AG08396 (cell line): Measurements from ENCODE around the gene EDDM13.
A peak's percentile ranks its signal among the peaks of the same experiment; 100 is the strongest.
"Not testable (repeated sequence)": the region's sequence is repeated elsewhere in the genome, so short reads cannot be mapped to it uniquely, and the experiment has no call there.

Experiments used
- DNase-seq: peaks from one replicate; pipeline ENCODE4 v3.0.0; 2012; ENCODE audit warnings: low spot score, mixed read lengths

The EDDM13 gene

GRCh38 chr19:56295531-56296455 lies 23.2 kb downstream of the EDDM13 start:
- DNase-seq: no peak

DNA sequence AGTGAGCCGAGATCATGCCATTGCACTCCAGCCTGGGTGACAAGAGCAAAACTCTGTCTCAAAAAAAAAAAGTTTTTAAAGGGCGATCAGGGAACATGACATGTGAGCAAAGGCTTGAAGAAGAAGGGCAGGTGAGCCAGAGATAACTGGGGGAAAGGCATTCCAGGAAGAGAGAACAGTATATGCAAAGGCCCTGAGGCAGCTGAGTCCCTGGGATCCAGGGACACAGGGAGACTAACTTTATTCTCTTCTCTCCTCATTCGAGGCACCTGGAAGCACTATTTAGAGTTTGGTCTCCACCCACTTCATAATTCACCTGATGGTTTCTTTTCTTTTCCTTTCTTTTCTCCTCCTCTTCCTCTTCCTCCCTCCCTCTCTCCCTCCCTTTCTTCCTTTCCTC lies 24.5 kb downstream of the EDDM13 start:
- DNase-seq: no peak

DNA sequence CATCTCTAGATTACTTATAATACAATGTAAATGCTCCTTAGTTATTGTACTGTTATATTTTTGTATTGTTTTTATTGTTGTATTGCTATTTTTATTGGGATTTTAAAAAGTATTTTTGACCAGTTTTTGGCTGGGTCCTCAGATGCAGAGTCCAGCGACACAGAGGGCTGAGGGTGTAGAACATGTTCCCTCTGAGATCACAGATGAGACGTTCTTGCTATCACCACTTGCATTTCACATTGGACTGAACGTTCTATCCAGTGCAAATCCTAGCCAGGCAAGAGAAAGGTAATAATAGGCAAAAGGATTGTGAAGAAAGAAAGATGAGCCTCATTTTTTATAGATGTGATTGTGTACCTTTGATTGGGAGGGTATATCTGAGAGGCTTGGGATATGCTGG lies 27.1 kb downstream of the EDDM13 start:
- DNase-seq: no peak

GRCh38 chr19:56301155-56301554 lies 28.6 kb downstream of the EDDM13 start:
- no peak for DNase-seq

DNA sequence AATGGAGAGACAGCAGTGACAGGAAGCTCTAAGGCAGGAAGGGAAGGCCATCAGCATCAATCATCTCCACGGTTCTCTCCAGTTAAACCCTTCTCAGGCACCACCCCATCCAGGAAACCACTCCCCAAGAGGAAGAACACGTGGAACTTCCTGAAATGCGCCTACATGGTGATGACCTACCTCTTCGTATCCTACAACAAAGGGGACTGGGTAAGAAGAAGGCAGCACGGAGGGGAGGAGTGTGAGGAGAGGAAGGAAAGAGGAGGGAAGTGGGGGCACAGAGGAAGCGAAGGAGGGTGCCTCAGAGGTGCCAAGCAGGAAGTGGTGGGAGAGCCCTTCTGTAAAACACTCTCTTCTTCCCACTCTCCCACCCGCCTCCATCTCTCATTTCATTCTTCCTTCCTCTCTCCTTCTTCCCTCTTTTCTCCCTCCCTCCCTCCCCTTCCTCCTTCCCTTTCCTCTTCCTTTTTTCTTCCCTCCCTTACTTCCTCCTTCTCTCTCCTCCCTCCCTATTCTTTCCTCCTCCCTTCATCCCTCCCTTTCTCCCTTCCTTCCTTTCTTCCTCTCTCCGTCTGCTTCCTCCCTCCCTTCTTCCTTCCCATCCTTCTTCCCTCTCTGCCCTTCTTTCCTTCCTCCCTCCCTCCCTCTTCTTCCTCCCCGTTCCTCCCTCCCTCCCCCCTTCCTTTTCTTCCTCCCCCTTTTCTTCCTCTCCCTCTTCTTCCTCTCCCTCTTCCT lies 29.5 kb downstream of the EDDM13 start:
- DNase-seq: no peak

DNA sequence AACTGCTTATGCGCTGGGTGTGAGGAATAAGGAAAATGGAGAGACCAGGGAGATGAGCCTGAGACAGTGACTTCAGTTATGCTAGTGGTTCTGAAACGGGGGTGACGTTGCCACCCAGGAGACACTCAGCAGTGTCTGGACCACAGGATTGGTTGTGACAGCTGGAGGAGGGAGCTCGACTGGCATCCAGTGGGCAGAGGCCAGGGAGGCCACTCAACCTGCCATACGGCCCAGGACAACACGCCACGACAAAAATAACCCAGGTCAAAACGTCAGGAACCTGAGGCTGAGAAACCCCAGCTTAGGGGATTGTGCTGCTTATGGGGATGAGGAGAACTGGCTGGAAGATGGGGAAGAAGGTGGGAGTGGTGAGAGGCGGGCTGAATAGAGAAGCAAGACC lies 31.7 kb downstream of the EDDM13 start:
- DNase-seq: no peak

DNA sequence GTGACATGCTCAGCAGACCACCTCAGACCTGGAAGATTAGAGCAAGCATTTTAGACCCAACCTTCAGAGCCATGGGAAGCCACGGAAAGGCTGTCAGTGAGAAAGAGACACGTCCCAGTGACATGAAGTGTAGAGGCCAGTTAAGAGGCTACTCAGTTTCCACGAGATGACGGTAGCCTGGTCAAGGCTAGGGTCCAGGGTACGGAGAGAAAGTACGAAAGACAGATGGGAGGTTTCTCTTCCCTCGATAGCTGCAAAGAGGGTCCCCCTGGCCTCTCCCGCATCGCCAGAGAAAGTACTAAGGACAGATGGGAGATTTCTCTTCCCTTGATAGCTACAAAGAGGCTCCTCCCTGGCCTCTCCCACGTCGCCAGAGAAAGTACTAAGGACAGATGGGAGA lies 33.5 kb downstream of the EDDM13 start:
- DNase-seq: no peak

DNA sequence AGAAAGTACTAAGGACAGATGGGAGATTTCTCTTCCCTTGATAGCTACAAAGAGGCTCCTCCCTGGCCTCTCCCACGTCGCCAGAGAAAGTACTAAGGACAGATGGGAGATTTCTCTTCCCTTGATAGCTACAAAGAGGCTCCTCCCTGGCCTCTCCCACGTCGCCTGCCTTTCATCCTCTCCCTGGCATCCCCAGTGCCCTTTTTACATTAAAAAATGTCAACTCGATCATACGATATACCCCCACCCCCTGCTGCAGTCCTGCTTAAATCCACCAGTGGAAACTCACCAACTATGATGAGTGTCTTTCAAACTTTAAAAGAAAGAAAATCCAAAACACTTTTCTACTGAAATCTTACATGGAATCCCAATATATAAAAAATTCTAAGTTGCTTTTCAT lies 34.5 kb downstream of the EDDM13 start:
- DNase-seq: not testable (repeated sequence)

DNA sequence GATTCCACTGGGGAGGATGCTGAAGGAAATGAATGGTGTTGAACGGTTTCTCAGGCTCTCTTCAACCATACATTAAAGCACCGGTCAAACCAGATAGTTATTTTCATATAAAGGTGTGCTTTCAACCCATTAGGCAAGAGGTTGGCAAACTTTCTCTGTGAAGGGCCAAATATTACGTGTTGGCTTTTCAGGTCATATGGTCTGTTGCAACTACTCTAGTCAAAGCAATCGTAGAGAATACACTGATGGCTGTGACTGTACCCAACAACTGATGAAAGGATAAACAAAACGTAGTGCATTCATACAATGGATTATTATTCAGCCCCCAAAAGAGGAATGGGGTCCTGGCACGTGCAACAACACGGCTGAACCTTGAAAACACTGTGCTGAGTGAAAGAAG lies 36.2 kb downstream of the EDDM13 start:
- no peak for DNase-seq

DNA sequence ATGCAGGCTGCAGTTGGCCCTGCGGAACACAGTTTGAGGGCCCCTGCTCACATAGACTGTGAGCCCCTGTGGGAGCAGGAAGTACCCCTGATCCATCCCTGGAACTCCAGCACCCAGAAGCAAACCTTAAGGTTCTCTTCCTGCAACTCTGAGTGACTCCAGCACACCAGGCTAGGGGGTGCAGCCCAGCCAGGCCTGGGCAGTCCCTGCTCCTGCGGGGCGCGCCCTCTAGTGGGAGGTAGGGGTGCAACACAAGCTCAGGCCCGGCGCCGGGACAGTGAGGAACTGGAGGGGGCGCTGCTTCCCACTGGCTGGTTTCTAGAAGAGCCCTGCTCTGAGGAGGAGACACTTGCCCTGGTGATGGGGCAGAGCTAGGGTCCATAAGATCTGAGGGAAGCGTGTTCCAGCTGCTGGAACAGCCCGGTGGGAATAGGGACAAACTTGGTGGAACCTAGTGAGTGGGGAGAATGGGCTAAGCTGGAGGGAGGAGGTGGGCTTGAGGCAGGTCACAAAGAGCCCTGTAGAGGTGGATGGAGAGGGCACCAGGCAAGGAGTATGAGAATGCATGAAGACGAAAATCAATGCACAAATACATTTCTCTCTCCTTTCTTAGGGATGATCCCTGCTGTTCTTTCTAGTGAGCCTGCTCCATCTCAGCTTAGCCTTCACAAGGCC lies 37.1 kb downstream of the EDDM13 start:
- DNase-seq: peak; percentile 50

DNA sequence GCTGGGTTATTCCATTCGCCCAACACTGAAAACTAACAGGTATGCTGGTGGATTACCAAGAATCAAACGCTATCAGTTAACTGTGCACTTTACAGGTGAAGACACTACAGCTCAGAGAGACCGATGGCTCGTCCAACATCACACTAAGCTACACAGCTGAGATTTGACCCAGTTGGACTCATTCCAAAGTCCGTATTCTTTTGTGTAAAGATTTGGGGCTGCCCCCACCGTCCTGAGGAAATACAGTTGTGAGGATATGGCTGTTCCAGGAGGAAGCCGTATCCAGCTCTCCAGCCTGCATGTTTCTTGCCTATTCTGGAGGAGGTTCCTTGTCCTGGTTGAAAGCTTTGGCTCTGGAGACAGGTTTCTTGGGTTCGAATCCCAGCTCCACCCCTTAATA lies 37.9 kb downstream of the EDDM13 start:
- DNase-seq: no peak

DNA sequence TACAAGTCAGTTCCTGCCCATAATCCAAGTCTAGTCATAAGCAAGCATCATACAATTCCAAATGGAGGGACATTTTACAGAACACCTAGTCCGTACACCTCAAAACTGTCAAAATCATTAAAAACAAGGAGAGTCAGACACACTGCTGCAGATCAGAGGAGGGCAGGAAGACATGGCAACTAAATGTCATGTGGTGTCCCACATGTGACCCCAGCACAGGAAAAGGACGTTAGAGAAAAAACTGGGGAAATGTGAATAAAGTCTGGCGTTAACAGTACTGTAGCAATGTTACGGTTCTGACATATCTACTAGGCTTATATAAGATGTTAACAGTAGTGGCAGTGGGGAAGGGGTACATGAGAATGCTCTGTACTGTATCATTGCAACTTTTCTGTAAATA lies 39.8 kb downstream of the EDDM13 start:
- no peak for DNase-seq

DNA sequence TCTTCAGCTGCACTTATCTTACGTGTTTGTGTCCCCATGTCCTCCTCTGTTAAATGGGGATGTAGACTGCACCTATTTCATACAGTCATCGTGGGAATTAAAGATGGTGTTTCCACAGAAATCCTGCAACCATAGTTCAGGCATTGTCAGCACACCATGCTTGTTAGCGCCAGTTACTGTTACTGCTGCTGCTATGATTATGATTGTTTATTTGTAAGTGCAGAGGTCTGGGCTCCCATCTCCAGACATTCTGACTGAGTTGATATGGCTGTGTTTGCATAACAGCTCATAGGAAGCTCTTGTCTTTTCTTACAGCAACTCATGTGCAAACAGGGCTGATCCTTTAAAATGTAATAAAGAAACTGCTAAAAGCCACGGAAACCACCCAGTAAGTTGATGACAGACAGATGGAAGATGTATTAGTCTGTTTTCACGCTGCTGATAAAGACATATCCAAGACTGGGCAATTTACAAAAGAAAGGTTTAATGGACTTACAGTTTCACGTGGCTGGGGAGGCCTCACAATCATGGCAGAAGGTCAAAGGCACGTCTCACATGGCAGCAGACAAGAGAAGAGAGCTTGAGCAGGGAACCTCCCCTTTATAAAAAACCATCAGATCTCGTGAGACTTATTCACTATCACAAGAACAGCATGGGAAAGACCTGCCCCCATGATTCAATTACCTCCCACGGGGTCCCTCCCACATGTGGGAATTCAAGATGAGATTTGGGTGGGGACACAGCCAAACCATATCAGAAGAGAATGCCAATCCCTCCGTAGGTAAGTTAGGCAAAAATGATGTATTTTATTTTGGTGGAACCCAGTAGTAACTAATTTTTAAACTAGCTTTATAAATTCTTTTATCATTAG lies 40.5 kb downstream of the EDDM13 start:
- no peak for DNase-seq

GRCh38 chr19:56314018-56314380 lies 41.5 kb downstream of the EDDM13 start:
- DNase-seq: peak; percentile 25

DNA sequence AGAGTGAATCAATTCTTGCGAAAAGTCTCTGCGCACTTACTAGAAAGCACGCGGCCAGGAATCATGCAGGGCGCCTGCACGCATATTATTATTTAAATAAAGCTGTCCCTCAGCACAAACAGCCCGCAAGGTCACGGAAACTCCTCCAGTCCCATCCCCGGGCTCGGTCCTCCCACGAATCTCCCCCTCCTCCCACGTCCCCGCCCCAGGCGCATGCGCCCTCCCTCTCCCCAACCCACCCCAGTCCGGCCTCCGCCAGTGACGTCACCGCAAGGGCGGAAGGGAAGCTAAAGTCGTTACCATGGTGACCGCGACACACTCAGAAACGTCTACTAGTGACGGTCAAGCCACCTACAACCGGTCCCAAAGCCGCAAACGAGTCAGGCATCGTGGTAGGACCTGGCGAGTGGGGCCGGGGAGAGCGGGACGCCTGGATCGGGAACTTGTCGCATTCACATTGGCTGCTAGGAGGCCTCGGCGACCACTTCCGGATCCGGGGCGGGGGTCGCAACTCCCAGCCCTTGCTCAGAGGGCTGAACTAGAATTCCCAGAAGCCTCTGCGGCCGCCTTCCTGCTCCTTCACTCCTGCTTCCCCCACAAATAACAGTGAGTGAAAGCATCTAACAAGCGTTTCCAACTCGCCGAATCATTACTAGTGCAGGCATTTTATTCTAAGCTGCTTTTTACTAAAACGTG lies 42.0 kb downstream of the EDDM13 start, which contains the start of gene ZSCAN5A:
Gene ZSCAN5A, minus strand, starts transcription at position 459 of the 696 bp plus-strand sequence. CDS start 89,793 bp downstream, outside the sequence.
- DNase-seq: peak; percentile 98

GRCh38 chr19:56315077-56315828 lies 42.7 kb downstream of the EDDM13 start:
- DNase-seq: peak; percentile 94

DNA sequence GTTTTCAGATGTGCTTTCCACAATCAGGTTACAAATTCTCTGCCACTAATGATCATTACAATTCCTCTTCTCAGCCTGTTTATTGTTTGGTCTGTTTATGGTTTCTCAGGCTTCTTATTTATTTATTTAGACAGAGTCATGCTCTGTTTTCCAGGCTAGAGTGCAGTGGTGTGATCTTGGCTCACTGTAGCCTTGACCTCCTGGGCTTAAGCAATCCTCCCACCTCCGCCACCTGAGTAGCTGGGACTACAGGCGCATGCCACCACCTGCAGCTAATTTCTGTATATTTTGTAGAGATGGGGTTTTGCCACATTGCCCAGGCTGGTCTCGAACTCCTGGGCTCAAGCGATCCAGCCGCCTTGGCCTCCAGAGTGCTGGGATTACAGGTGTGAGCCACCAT lies 44.2 kb downstream of the EDDM13 start:
- no peak for DNase-seq

GRCh38 chr19:56317749-56318148 lies 45.2 kb downstream of the EDDM13 start:
- no peak for DNase-seq

GRCh38 chr19:56319991-56320390 lies 47.4 kb downstream of the EDDM13 start:
- no peak for DNase-seq

DNA sequence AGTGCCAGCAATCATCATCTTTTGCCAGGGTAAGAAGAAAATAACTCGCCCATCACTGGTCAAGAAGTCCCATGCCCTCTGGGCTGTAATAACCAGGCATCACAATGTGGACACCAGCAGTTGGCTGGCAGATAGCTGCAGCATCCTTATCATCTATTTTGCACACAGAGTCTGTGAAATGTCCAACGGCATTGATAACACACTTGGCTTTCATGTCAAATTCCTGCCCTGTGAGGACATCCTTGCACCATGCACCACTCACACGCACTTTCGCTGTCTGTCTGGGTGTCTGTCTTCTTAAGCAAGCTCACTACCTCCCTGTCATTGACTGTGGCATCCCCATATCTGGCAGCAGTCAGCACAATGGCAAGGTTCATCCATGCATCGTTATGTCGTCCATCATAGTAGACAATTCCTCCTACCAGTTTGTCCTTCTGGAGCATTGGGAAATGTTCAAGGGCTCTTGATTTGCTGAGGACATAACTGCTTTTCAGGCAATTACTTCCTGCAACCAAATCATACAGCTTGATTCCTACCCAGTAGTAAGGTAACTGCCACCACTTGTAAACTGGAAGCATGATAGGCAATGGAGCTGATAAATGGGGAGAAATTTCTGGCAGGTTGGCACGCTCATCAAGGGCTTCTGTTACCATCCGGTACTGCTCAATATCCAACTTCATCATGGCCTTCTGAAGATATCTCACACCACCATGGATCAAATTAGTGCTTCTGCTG lies 48.9 kb downstream of the EDDM13 start:
- no peak for DNase-seq
